Keratinocyte (primary cell): ENCODE data around the gene CENPV.

ENCODE experiments used
- CTCF ChIP-seq, 3 experiments: IDR thresholded peaks in 1 of 3; conservative IDR thresholded peaks in 1 of 3; optimal IDR thresholded peaks in 1 of 3; 2 replicates in 2 of 3; 3 replicates in 1 of 3; pipeline versions ENCODE3 to v1.5.1; 2011; ENCODE audit warnings: low read length in 3 of 3, mild to moderate bottlenecking in 3 of 3, moderate library complexity in 2 of 3, control low read depth in 1 of 3, inconsistent platforms in 1 of 3; ENCODE audit not compliant: insufficient read depth in 2 of 3; ENCODE audit errors: extremely low read depth in 1 of 3
- EZH2 ChIP-seq: IDR thresholded peaks from one replicate; pipeline ENCODE4 v1.6.1; 2012; ENCODE audit warnings: inconsistent platforms, mild to moderate bottlenecking, low read length, moderate library complexity

- no peak for TF ChIP-seq CTCF (optimal IDR thresholded peaks at IDR 0.05 in 1 of 3, IDR thresholded peaks at IDR 0.05 in 1 of 3, conservative IDR thresholded peaks at IDR 0.05 in 1 of 3; ENCODE audit: extremely low read depth in 1 of 3, insufficient read depth in 2 of 3, low read length in 3 of 3)
- TF ChIP-seq EZH2: no peak
Observed at GRCh38 chr17:16361874-16362273, 8.6 kb upstream of the CENPV start.
